ENCODE data around the gene AAR2. TPM values are rescaled to one million over a fixed set of nuclear protein-coding genes. Genes with fewer than 3 reads are reported as not detected.

The AAR2 gene
- polyA plus RNA-seq, 1 donor from 2014 or later: 28.1 TPM

DNA sequence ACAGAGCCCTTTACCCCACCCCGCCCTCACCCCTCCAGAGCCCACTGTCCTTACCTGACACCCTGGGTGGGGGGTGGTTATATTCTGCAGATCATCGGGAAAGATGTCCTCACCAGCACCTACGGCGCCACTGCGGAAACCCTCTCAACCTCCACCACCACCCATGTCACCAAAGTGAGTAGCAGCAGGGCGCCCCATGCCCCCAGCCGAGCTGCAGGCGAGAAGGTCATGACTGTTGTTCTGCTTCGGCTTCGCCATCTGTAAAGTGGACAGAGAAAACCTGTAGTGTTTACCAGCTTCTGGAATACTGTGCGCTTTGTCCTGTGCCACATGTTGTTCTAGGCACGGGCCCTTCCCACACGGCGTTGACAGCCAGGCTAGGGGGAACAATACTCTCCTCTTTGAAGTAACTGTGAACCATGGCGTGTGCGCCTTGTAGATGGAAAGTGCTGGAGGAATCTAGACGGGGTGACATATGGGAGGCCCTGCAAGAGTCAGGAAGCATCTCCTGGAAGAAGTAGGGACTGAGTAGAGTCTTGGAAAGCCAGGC, 16.5 kb upstream of the AAR2 start:
- H4K20me1 ChIP-seq (ENCODE audit: insufficient read depth): no peaks in the 10 kb centered on the region
- TF ChIP-seq MXI1 (conservative IDR thresholded peaks at IDR 0.05; ENCODE audit: poor library complexity, severe bottlenecking): no peak
- H3K9ac ChIP-seq (ENCODE audit: low read length): no peak overlapping the region
- H2AFZ ChIP-seq (ENCODE audit: low read depth, low read length): no peak overlapping the region
- H3K79me2 ChIP-seq (replicated peaks; ENCODE audit: insufficient read depth, low read length): no peaks in the 10 kb centered on the region
- H3K36me3 ChIP-seq (ENCODE audit: insufficient read depth, low read length): peaks cover 12% of the 10 kb centered on the region
- no peak overlapping the region for H3K4me3 ChIP-seq (ENCODE audit: low read length)
- no peaks in the 10 kb centered on the region for H3K9me3 ChIP-seq (ENCODE audit: low read length)
- H3K27ac ChIP-seq (ENCODE audit: low read length): no peak overlapping the region
- no peaks in the 10 kb centered on the region for H3K9me2 ChIP-seq (ENCODE audit: insufficient read depth, low read length)
- H3K27me3 ChIP-seq (ENCODE audit: insufficient read depth, low read depth, low read length): no peaks in the 10 kb centered on the region
- H3F3A ChIP-seq (ENCODE audit: insufficient read depth, low read length, poor library complexity, severe bottlenecking): no peaks in the 10 kb centered on the region
- no peak overlapping the region for H3K4me2 ChIP-seq (ENCODE audit: low read length)

DNA sequence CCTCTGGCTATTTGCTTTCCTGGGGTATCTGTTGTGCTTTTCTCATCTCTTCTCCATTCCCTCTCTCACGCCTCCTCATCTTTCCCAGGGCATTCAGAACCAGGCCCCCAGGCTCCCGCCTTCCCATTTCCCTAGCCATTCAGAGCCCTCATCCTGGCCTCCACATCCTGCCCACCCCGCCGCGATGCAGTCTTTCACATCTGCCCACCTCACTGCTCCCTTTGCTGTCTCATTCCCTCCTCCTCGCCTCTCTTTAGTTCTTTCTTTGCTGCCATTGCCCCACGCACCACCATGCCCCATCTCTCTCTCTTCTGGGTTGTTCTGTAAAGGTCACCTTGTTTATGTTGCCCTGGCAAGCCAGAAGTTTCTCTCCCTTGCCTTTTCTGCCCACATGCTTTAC, 10.6 kb upstream of the AAR2 start:
- no peaks in the 10 kb centered on the region for H3K9me2 ChIP-seq (ENCODE audit: insufficient read depth, low read length)
- H3K9me3 ChIP-seq (ENCODE audit: low read length): no peaks in the 10 kb centered on the region
- H2AFZ ChIP-seq (ENCODE audit: low read depth, low read length): no peak overlapping the region
- H3K79me2 ChIP-seq (replicated peaks; ENCODE audit: insufficient read depth, low read length): no peaks in the 10 kb centered on the region
- H3K27ac ChIP-seq (ENCODE audit: low read length): no peak overlapping the region
- no peaks in the 10 kb centered on the region for H3K36me3 ChIP-seq (ENCODE audit: insufficient read depth, low read length)
- H3K4me2 ChIP-seq (ENCODE audit: low read length): no peak overlapping the region
- TF ChIP-seq EP300 (conservative IDR thresholded peaks at IDR 0.05; ENCODE audit: poor library complexity, severe bottlenecking) (no peak), RAD21 (conservative IDR thresholded peaks at IDR 0.05) (no peak), CTCF (IDR thresholded peaks at IDR 0.05; ENCODE audit: poor library complexity, severe bottlenecking) (no peak), TAF1 (IDR thresholded peaks at IDR 0.05; ENCODE audit: low read depth) (no peak), EZH2 (IDR thresholded peaks at IDR 0.05; ENCODE audit: borderline replicate concordance, insufficient read depth, low read length, poor library complexity, severe bottlenecking) (no peak), POLR2AphosphoS5 (IDR thresholded peaks at IDR 0.05) (no peak), MXI1 (conservative IDR thresholded peaks at IDR 0.05; ENCODE audit: poor library complexity, severe bottlenecking) (no peak), REST (IDR thresholded peaks at IDR 0.05; ENCODE audit: borderline replicate concordance) (no peak), SMC3 (conservative IDR thresholded peaks at IDR 0.05; ENCODE audit: poor library complexity) (no peak)
- H3K4me3 ChIP-seq (ENCODE audit: low read length): no peak overlapping the region
- H3F3A ChIP-seq (ENCODE audit: insufficient read depth, low read length, poor library complexity, severe bottlenecking): no peaks in the 10 kb centered on the region
- H3K27me3 ChIP-seq (ENCODE audit: insufficient read depth, low read depth, low read length): no peaks in the 10 kb centered on the region
- H3K9ac ChIP-seq (ENCODE audit: low read length): no peak overlapping the region
- no peaks in the 10 kb centered on the region for H4K20me1 ChIP-seq (ENCODE audit: insufficient read depth)

DNA sequence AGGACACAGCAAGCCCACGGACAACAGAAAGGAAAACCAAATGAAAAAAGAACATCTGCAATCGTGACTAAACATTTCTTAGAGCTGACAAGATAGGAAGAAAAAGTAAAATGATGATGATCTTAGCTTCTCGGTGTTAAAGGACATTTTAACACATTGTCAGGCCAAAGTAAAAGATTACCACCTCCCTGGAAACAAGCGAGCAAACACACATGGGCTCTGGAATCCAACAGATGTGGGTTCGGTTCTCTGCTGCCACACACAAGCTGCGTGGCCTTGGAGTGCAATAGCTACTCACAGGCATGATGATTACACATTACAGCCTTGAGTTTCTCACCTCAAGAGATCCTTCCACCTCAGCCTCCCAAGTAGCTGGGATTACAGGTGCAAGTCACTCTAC, 7.5 kb upstream of the AAR2 start:
- no peak overlapping the region for H3K4me3 ChIP-seq (ENCODE audit: low read length)
- no peak overlapping the region for H3K27ac ChIP-seq (ENCODE audit: low read length)
- H3F3A ChIP-seq (ENCODE audit: insufficient read depth, low read length, poor library complexity, severe bottlenecking): no peaks in the 10 kb centered on the region
- no peaks in the 10 kb centered on the region for H4K20me1 ChIP-seq (ENCODE audit: insufficient read depth)
- no peak for TF ChIP-seq EP300 (conservative IDR thresholded peaks at IDR 0.05; ENCODE audit: poor library complexity, severe bottlenecking)
- no peak for TF ChIP-seq CTCF (IDR thresholded peaks at IDR 0.05; ENCODE audit: poor library complexity, severe bottlenecking)
- TF ChIP-seq RAD21 (conservative IDR thresholded peaks at IDR 0.05): no peak
- no peak for TF ChIP-seq MXI1 (conservative IDR thresholded peaks at IDR 0.05; ENCODE audit: poor library complexity, severe bottlenecking)
- no peak for TF ChIP-seq TAF1 (IDR thresholded peaks at IDR 0.05; ENCODE audit: low read depth)
- TF ChIP-seq EZH2 (IDR thresholded peaks at IDR 0.05; ENCODE audit: borderline replicate concordance, insufficient read depth, low read length, poor library complexity, severe bottlenecking): no peak
- no peak for TF ChIP-seq REST (IDR thresholded peaks at IDR 0.05; ENCODE audit: borderline replicate concordance)
- TF ChIP-seq SMC3 (conservative IDR thresholded peaks at IDR 0.05; ENCODE audit: poor library complexity): no peak
- no peak for TF ChIP-seq POLR2AphosphoS5 (IDR thresholded peaks at IDR 0.05)
- H3K36me3 ChIP-seq (ENCODE audit: insufficient read depth, low read length): no peaks in the 10 kb centered on the region
- no peak overlapping the region for H2AFZ ChIP-seq (ENCODE audit: low read depth, low read length)
- H3K27me3 ChIP-seq (ENCODE audit: insufficient read depth, low read depth, low read length): no peaks in the 10 kb centered on the region
- no peaks in the 10 kb centered on the region for H3K9me2 ChIP-seq (ENCODE audit: insufficient read depth, low read length)
- no peaks in the 10 kb centered on the region for H3K9me3 ChIP-seq (ENCODE audit: low read length)
- H3K9ac ChIP-seq (ENCODE audit: low read length): no peak overlapping the region
- no peaks in the 10 kb centered on the region for H3K79me2 ChIP-seq (replicated peaks; ENCODE audit: insufficient read depth, low read length)
- H3K4me2 ChIP-seq (ENCODE audit: low read length): no peak overlapping the region

Data from neural cell (in vitro differentiated cells).